GM13976 (cell line): ENCODE data around the gene SNTG2.

Experiments used
- DNase-seq: peaks from one replicate; pipeline ENCODE4 v3.0.0; 2012; ENCODE audit warnings: low spot score
- in situ Hi-C: fragments of 300-500 bp; cut with MboI; formaldehyde crosslinking; loops from one replicate; pipeline ENCODE4 v1.12.0; 2022; ENCODE audit warnings: low sequenced_read_pairs, mixed read lengths, inconsistent platforms; ENCODE audit not compliant: unreplicated experiment
- TF ChIP-seq, protein P1 (sequence below): IDR thresholded peaks from 2 replicates; pipeline ENCODE4 v1.5.1; 2012; ENCODE audit warnings: borderline replicate concordance, mild to moderate bottlenecking; ENCODE audit not compliant: insufficient read depth; ENCODE audit errors: extremely low read depth, missing control alignments, control extremely low read depth

The SNTG2 gene

DNA sequence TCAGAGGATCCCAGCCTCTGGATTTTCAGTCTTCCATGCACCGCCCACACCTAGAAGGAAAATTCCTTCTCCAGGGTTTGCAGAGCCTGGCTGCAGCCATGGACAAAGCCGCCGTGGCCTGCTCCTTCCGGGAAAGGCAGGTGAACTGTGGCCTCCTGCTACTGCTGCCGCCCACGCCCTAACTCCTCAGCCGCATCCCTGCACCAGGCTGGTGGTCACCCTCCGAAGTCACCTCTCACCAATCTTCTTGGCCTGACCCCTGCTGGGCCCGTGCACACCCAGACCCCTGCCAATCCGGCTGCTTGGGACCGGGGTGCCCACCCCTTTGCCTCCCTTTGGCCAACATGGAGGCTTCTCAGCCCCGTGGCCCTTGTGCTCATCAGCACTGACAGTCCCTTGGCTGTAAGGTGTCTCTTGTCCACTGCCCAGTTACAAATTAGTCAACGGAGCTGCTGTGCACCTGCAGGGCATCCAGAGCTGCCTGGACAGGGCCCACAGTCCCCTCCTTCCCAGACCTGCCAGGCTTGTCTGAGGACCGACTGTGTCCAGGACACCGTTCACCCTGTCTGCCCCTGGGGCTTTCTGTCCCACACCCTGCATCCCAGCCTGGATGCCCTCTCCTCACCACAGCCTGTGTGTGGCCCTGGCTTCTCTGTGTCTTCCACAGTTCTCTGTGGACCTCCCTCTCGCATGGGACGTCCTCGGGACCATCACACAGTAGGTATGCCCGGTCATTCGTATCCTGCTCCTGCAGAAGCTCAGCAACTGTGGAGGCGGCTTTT is 332.6 kb downstream of the SNTG2 start:
- in situ Hi-C loops = no loop called here
- TF ChIP-seq, protein P1, sequence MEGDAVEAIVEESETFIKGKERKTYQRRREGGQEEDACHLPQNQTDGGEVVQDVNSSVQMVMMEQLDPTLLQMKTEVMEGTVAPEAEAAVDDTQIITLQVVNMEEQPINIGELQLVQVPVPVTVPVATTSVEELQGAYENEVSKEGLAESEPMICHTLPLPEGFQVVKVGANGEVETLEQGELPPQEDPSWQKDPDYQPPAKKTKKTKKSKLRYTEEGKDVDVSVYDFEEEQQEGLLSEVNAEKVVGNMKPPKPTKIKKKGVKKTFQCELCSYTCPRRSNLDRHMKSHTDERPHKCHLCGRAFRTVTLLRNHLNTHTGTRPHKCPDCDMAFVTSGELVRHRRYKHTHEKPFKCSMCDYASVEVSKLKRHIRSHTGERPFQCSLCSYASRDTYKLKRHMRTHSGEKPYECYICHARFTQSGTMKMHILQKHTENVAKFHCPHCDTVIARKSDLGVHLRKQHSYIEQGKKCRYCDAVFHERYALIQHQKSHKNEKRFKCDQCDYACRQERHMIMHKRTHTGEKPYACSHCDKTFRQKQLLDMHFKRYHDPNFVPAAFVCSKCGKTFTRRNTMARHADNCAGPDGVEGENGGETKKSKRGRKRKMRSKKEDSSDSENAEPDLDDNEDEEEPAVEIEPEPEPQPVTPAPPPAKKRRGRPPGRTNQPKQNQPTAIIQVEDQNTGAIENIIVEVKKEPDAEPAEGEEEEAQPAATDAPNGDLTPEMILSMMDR = no peak
- DNase-seq = no peak

DNA sequence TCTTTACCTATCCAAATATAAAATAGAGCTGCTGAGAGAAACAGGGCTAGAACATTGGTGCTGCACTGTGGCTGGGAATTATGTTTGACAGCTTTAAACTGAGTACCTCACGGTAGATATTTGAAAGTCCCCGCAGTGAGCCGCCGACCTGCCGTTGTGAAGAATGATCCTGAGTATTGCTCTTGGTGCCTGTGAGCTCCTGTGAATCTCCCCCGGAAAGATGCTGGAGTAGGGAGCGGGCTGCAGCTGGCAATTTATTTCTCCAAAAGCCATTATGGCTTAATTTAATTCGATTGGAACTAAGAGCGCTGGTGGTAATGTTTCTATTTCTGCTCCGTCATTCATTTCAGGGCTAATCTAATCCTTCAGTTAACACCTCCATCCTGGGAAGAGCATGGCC is 333.2 kb downstream of the SNTG2 start:
- no peak for DNase-seq
- in situ Hi-C loops = no loop called here
- TF ChIP-seq, protein P1 = no peak

DNA sequence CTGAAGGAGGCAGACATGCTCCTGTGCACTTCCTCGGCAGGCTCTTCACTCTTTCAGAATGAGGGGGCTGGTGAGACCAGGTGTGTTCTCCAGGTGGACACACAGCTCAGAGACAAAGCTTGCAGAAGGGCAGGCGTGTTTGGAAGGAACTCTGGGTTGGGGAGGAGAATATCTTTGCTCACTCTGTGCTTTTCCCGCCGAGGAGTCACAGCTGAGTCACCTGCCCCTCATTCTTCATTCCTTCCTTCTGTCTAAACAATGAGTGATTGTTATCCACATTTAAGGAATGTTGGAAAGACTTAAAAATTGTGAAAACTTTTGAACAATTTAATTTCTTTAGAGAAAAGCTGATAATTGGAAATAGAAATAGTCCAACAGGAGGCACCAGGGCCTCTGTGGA is 336.3 kb downstream of the SNTG2 start:
- in situ Hi-C loops = no loop called here
- DNase-seq = no peak
- TF ChIP-seq, protein P1 = no peak

DNA sequence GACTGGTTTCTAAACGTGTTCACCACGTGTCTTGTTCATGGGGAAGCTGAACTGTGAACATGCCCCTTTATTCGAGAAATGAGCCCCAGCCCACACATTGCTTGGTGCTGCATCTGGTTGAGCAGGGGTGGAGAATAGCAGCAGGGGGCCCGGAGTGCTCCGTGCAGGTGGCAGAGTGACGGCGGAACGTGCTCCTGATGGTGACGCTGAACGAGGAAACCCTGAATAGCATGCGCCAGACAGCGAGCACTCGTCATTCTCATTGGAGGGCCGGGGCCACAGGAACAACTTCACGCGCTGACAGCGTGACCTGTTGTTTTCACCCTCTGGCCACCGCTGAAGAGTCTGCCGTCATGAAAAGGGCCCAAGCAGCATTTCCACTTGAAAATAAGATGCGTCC is 336.8 kb downstream of the SNTG2 start:
- no peak for DNase-seq
- TF ChIP-seq, protein P1 = no peak
- in situ Hi-C loops = no loop called here

DNA sequence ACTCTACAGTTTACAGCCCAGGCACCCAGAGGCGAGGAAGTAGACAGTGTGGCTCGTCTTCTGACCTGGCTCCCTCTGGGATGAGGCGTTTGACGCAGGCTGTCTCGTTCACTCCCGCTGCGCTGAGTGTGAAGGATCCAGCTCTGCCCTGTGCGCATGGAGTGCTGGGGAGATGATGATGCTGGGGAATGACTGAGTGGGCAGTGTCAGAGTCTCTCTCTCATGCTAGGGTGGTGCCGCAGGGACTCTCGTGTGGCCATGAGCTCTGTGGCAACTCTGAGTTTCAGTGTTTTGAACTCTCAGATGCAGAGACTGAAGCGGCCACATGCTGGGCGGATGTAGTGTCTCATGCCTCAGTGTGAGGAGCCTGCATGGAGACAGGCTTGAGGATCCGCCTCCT is 344.3 kb downstream of the SNTG2 start:
- DNase-seq = no peak
- in situ Hi-C loops = no loop called here
- TF ChIP-seq, protein P1 = no peak

DNA sequence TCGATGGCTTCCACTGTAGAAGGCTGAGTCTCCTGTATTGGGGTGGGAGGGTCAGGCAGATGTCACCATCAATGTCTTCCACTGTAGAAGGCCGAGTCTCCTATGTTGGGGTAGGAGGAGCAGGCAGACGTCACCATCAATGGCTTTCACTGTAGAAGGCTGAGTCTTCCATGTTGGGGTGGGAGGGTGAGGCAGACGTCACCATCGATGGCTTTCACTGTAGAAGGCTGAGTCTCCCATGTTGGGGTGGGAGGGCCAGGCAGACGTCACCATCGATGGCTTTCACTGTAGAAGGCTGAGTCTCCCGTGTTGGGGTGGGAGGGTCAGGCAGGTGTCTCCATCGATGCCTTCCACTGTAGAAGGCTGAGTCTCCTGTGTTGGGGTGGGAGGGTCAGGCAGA is 345.1 kb downstream of the SNTG2 start:
- DNase-seq = no peak
- TF ChIP-seq, protein P1 = no peak
- in situ Hi-C loops = no loop called here
